ENCODE data around the gene SLC25A25. TPM values are rescaled to one million over a fixed set of nuclear protein-coding genes. Genes with fewer than 3 reads are reported as not detected.
A peak's percentile ranks its signal among the peaks of the same experiment; 100 is the strongest.

SLC25A25 gene
- total and polyA plus RNA-seq, 9 of the 15 experiments (the other 6 are each of a cell fraction or from before 2014, with no cell fraction given), result 0.07 to 35.9 (median 23.2) TPM

GRCh38 chr9:128066713-128067644 is 1.1 kb upstream of the SLC25A25 start, which contains the start of gene NAIF1 (continued):
- TF ChIP-seq ATF3 (IDR thresholded peaks at IDR 0.05) (no peak), ATF3 (CRISPR knock-in tag; conservative IDR thresholded peaks at IDR 0.05) (no peak), SIN3B (IDR thresholded peaks at IDR 0.05; ENCODE audit: low read depth) (no peak), HDAC6 (IDR thresholded peaks at IDR 0.05; ENCODE audit: low read depth, low read length) (no peak), NELFE (IDR thresholded peaks at IDR 0.05; ENCODE audit: insufficient read depth, insufficient read length) (no peak), ZBTB12 (CRISPR knock-in tag; IDR thresholded peaks at IDR 0.05) (no peak), L3MBTL2 (IDR thresholded peaks at IDR 0.05) (peak; percentile 87), TRIM28 (IDR thresholded peaks at IDR 0.05) (no peak), CTCFL (IDR thresholded peaks at IDR 0.05; ENCODE audit: borderline replicate concordance, insufficient read depth, low read depth, low read length, poor library complexity, severe bottlenecking) (no peak), TSC22D4 (tag; IDR thresholded peaks at IDR 0.05) (no peak), NFE2 (IDR thresholded peaks at IDR 0.05; ENCODE audit: low read depth) (no peak), POLR2AphosphoS5 (IDR thresholded peaks at IDR 0.05; ENCODE audit: control insufficient read depth, insufficient read depth, low read depth, low read length) (no peak; the same call in 1 of the 2 replicates), SIRT6 (IDR thresholded peaks at IDR 0.05; ENCODE audit: low read depth, low read length) (no peak), ZNF695 (CRISPR knock-in tag; IDR thresholded peaks at IDR 0.05) (no peak), GABPB2 (CRISPR knock-in tag; conservative IDR thresholded peaks at IDR 0.05) (no peak), MBD2 (IDR thresholded peaks at IDR 0.05; ENCODE audit: borderline replicate concordance, low read depth) (peak; percentile 100), TAF9B (IDR thresholded peaks at IDR 0.05; ENCODE audit: partially characterized antibody) (no peak), HNRNPUL1 (IDR thresholded peaks at IDR 0.05; ENCODE audit: low read length) (no peak), KDM5B (IDR thresholded peaks at IDR 0.05; ENCODE audit: insufficient replicate concordance, low read depth, low read length) (peak; percentile 31), TEAD2 (tag; IDR thresholded peaks at IDR 0.05) (no peak)
- TF ChIP-seq, protein P1, sequence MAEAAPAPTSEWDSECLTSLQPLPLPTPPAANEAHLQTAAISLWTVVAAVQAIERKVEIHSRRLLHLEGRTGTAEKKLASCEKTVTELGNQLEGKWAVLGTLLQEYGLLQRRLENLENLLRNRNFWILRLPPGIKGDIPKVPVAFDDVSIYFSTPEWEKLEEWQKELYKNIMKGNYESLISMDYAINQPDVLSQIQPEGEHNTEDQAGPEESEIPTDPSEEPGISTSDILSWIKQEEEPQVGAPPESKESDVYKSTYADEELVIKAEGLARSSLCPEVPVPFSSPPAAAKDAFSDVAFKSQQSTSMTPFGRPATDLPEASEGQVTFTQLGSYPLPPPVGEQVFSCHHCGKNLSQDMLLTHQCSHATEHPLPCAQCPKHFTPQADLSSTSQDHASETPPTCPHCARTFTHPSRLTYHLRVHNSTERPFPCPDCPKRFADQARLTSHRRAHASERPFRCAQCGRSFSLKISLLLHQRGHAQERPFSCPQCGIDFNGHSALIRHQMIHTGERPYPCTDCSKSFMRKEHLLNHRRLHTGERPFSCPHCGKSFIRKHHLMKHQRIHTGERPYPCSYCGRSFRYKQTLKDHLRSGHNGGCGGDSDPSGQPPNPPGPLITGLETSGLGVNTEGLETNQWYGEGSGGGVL (CRISPR knock-in tag; IDR thresholded peaks at IDR 0.05), result no peak
- TF ChIP-seq, protein P2, sequence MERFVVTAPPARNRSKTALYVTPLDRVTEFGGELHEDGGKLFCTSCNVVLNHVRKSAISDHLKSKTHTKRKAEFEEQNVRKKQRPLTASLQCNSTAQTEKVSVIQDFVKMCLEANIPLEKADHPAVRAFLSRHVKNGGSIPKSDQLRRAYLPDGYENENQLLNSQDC (CRISPR knock-in tag; IDR thresholded peaks at IDR 0.05), result no peak
